T47D (cell line): Measurements from ENCODE around the gene CD83.

Experiments used
- DNase-seq, 2 experiments: peaks; one replicate each; pipeline versions ENCODE4 v3.0.0 to v3.0.0-alpha.2; 2011 to 2012; ENCODE audit warnings: low read depth in 1 of 2, low spot score in 1 of 2
- JUND ChIP-seq: IDR thresholded peaks from 2 replicates; pipeline ENCODE4 v1.6.1; 2012; ENCODE audit warnings: low read depth
- in situ Hi-C: cut with HindIII; loops from 2 replicates; pipeline ENCODE4 v1.10.0; 2016; ENCODE audit warnings: low sequenced_read_pairs, low pct_unique_long_range_greater_than_20kb

Gene CD83

GRCh38 chr6:14132921-14133275, 15.3 kb downstream of the CD83 start:
- in situ Hi-C loops = no loop called here
- no peak for TF ChIP-seq JUND
- no peak for DNase-seq

- no peak for DNase-seq
- TF ChIP-seq JUND = no peak
- in situ Hi-C loops = no loop called here
Observed at GRCh38 chr6:14134211-14134910, 16.8 kb downstream of the CD83 start.

- in situ Hi-C loops = no loop called here
- TF ChIP-seq JUND = no peak
- DNase-seq = no peak
Observed at GRCh38 chr6:14135893-14136539, 18.4 kb downstream of the CD83 start.

GRCh38 chr6:14138701-14139215, 21.2 kb downstream of the CD83 start:
- no peak for DNase-seq
- TF ChIP-seq JUND = no peak
- in situ Hi-C loops = no loop called here

GRCh38 chr6:14141351-14142062, 23.9 kb downstream of the CD83 start:
- no peak for DNase-seq
- no peak for TF ChIP-seq JUND
- in situ Hi-C loops = no loop called here

- in situ Hi-C loops = no loop called here
- no peak for TF ChIP-seq JUND
- DNase-seq = no peak
Observed at GRCh38 chr6:14142063-14142450, 24.5 kb downstream of the CD83 start.

GRCh38 chr6:14142511-14143223, 25.1 kb downstream of the CD83 start:
- in situ Hi-C loops = no loop called here
- no peak for DNase-seq

GRCh38 chr6:14143305-14143704, 25.7 kb downstream of the CD83 start:
- TF ChIP-seq JUND = no peak
- DNase-seq = no peak
- in situ Hi-C loops = no loop called here

More at GRCh38 chr6:14142511-14143223, 25.1 kb downstream of the CD83 start:
- no peak for TF ChIP-seq JUND

GRCh38 chr6:14144678-14145113, 27.1 kb downstream of the CD83 start:
- peak; percentile 61 to 81 for DNase-seq
- in situ Hi-C loops = no loop called here
- no peak for TF ChIP-seq JUND

GRCh38 chr6:14146506-14147096, 29.0 kb downstream of the CD83 start:
- DNase-seq = no peak
- in situ Hi-C loops = no loop called here
- TF ChIP-seq JUND = no peak

- in situ Hi-C loops = no loop called here
- DNase-seq = no peak
- no peak for TF ChIP-seq JUND
Observed at GRCh38 chr6:14147891-14148290, 30.3 kb downstream of the CD83 start.

- in situ Hi-C loops = no loop called here
- TF ChIP-seq JUND = no peak
- no peak for DNase-seq
Observed at GRCh38 chr6:14148471-14148870, 30.9 kb downstream of the CD83 start.
